ENCODE results near the gene TRMT1.

Gene TRMT1

GRCh38 chr19:13151605-13152355 lies 35.2 kb upstream of the TRMT1 start:
- Histone ChIP-seq H3K27me3 (ENCODE audit: insufficient read depth, poor library complexity, severe bottlenecking) (no peaks in the 10 kb centered on the region), H3K27ac (replicated peaks) (peak overlapping the region; percentile 97), H3K4me3 (replicated peaks; ENCODE audit: insufficient read depth, low read length) (peak overlapping the region; percentile 71)
- DNase-seq (ENCODE audit: low read depth in 1 of 2, low spot score in 1 of 2), result peak; percentile 96 to 97
- peak; percentile 62 for TF ChIP-seq POLR2AphosphoS5 (IDR thresholded peaks at IDR 0.05; ENCODE audit: low read depth)
- peak; percentile 11 for TF ChIP-seq REST (IDR thresholded peaks at IDR 0.05; ENCODE audit: insufficient replicate concordance, low read depth)
- TF ChIP-seq CTCF (IDR thresholded peaks at IDR 0.05; ENCODE audit: insufficient read depth, low read length), result no peak
- TF ChIP-seq GABPA (IDR thresholded peaks at IDR 0.05; ENCODE audit: low read depth), result 0 out of 2 replicates have a peak, but pooled peaks have one; percentile 10
- peak; percentile 71; the same call in 1 of the 2 replicates for TF ChIP-seq SPI1 (IDR thresholded peaks at IDR 0.05; ENCODE audit: borderline replicate concordance, low read depth)

GRCh38 chr19:13150931-13151604 lies 34.5 kb upstream of the TRMT1 start:
- H3K4me3 ChIP-seq (replicated peaks; ENCODE audit: insufficient read depth, low read length), result peak overlapping the region; percentile 71
- TF ChIP-seq SPI1 (IDR thresholded peaks at IDR 0.05; ENCODE audit: borderline replicate concordance, low read depth) (no peak), POLR2AphosphoS5 (IDR thresholded peaks at IDR 0.05; ENCODE audit: low read depth) (no peak; the same call in 1 of the 2 replicates), REST (IDR thresholded peaks at IDR 0.05; ENCODE audit: insufficient replicate concordance, low read depth) (no peak), CTCF (IDR thresholded peaks at IDR 0.05; ENCODE audit: insufficient read depth, low read length) (no peak), GABPA (IDR thresholded peaks at IDR 0.05; ENCODE audit: low read depth) (no peak)
- no peak for DNase-seq (ENCODE audit: low read depth in 1 of 2, low spot score in 1 of 2)
- H3K27ac ChIP-seq (replicated peaks), result peak overlapping the region; percentile 89
- H3K27me3 ChIP-seq (ENCODE audit: insufficient read depth, poor library complexity, severe bottlenecking), result no peaks in the 10 kb centered on the region

GRCh38 chr19:13150187-13150930 lies 33.8 kb upstream of the TRMT1 start, which contains the start of the genes IER2 and STX10:
TSS of gene IER2 (plus strand) at chr19:13150411. CDS start at chr19:13153187, 2,776 bp downstream.
TSS of gene STX10 (minus strand) at chr19:13150375. CDS start at chr19:13150173, 202 bp downstream.
- H3K4me3 ChIP-seq (replicated peaks; ENCODE audit: insufficient read depth, low read length), result peak within 1 kb of the TSS; percentile 71
- peak; percentile 66; the same call in 1 of the 2 replicates for TF ChIP-seq SPI1 (IDR thresholded peaks at IDR 0.05; ENCODE audit: borderline replicate concordance, low read depth)
- TF ChIP-seq CTCF (IDR thresholded peaks at IDR 0.05; ENCODE audit: insufficient read depth, low read length), result peak; percentile 17
- TF ChIP-seq POLR2AphosphoS5 (IDR thresholded peaks at IDR 0.05; ENCODE audit: low read depth), result peak; percentile 22; the same call in 1 of the 2 replicates
- TF ChIP-seq GABPA (IDR thresholded peaks at IDR 0.05; ENCODE audit: low read depth), result peak; percentile 93
- TF ChIP-seq REST (IDR thresholded peaks at IDR 0.05; ENCODE audit: insufficient replicate concordance, low read depth), result no peak
- H3K27me3 ChIP-seq (ENCODE audit: insufficient read depth, poor library complexity, severe bottlenecking), result no peaks in the 10 kb centered on the region
- DNase-seq (ENCODE audit: low read depth in 1 of 2, low spot score in 1 of 2), result peak; percentile 93 to 96
- H3K27ac ChIP-seq (replicated peaks), result peak within 1 kb of the TSS; percentile 89

Data from HL-60 (cell line).